ENCODE measurements around the gene MTURN.
A peak's percentile ranks its signal among the peaks of the same experiment; 100 is the strongest.

MTURN gene

GRCh38 chr7:30134611-30135300 is at the start of gene MTURN:
Gene MTURN, plus strand, starts transcription at chr7:30134986. Its CDS starts 151 bp downstream, at chr7:30135137.
- Histone ChIP-seq H3K27me3 (ENCODE audit: control insufficient read depth, insufficient read depth, low read length) (no peaks in the 10 kb centered on the region), H3K79me2 (peaks cover 7% of the 10 kb centered on the region), H2AFZ (peak within 1 kb of the TSS; percentile 99), H3K4me2 (ENCODE audit: low read length) (peak within 1 kb of the TSS; percentile 96), H3K4me1 (peaks cover 2% of the 10 kb centered on the region), H3K27ac (peak within 1 kb of the TSS; percentile 74), H3K9me3 (ENCODE audit: control insufficient read depth, low read length) (no peaks in the 10 kb centered on the region), H3K36me3 (ENCODE audit: control insufficient read depth, insufficient read depth, low read length) (no peaks in the 10 kb centered on the region), H3K4me3 (ENCODE audit: low read depth, low read length) (peak within 1 kb of the TSS; percentile 69), H3K9ac (peak within 1 kb of the TSS; percentile 33)
- TF ChIP-seq CTCF (IDR thresholded peaks at IDR 0.05), result no peak

- no peak for TF ChIP-seq CTCF (IDR thresholded peaks at IDR 0.05)
- no peaks in the 10 kb centered on the region for H3K36me3 ChIP-seq (ENCODE audit: control insufficient read depth, insufficient read depth, low read length)
- H3K4me2 ChIP-seq (ENCODE audit: low read length), result no peak overlapping the region
- H2AFZ ChIP-seq, result no peak overlapping the region
- no peaks in the 10 kb centered on the region for H3K79me2 ChIP-seq
- H3K9me3 ChIP-seq (ENCODE audit: control insufficient read depth, low read length), result no peaks in the 10 kb centered on the region
- no peak overlapping the region for H3K4me3 ChIP-seq (ENCODE audit: low read depth, low read length)
- H3K9ac ChIP-seq, result no peak overlapping the region
- H3K27ac ChIP-seq, result no peak overlapping the region
- H3K4me1 ChIP-seq, result no peaks in the 10 kb centered on the region
- H3K27me3 ChIP-seq (ENCODE audit: control insufficient read depth, insufficient read depth, low read length), result no peaks in the 10 kb centered on the region
Observed at GRCh38 chr7:30086529-30086928, 48.3 kb upstream of the MTURN start.

GRCh38 chr7:30087371-30087770 is 47.4 kb upstream of the MTURN start:
- Histone ChIP-seq H3K27ac (no peak overlapping the region), H3K79me2 (no peaks in the 10 kb centered on the region), H3K4me1 (no peaks in the 10 kb centered on the region), H2AFZ (no peak overlapping the region), H3K27me3 (ENCODE audit: control insufficient read depth, insufficient read depth, low read length) (no peaks in the 10 kb centered on the region), H3K4me3 (ENCODE audit: low read depth, low read length) (no peak overlapping the region), H3K9me3 (ENCODE audit: control insufficient read depth, low read length) (no peaks in the 10 kb centered on the region), H3K9ac (no peak overlapping the region), H3K4me2 (ENCODE audit: low read length) (no peak overlapping the region), H3K36me3 (ENCODE audit: control insufficient read depth, insufficient read depth, low read length) (no peaks in the 10 kb centered on the region)
- TF ChIP-seq CTCF (IDR thresholded peaks at IDR 0.05), result no peak

- no peak for TF ChIP-seq CTCF (IDR thresholded peaks at IDR 0.05)
- H3K27ac ChIP-seq, result no peak overlapping the region
Observed at GRCh38 chr7:30088362-30088761, 46.4 kb upstream of the MTURN start.

GRCh38 chr7:30090111-30090510 is 44.7 kb upstream of the MTURN start:
- Histone ChIP-seq H3K9ac (no peak overlapping the region), H3K4me1 (no peaks in the 10 kb centered on the region), H2AFZ (no peak overlapping the region), H3K27me3 (ENCODE audit: control insufficient read depth, insufficient read depth, low read length) (no peaks in the 10 kb centered on the region), H3K4me2 (ENCODE audit: low read length) (no peak overlapping the region), H3K36me3 (ENCODE audit: control insufficient read depth, insufficient read depth, low read length) (no peaks in the 10 kb centered on the region), H3K79me2 (no peaks in the 10 kb centered on the region), H3K27ac (no peak overlapping the region), H3K4me3 (ENCODE audit: low read depth, low read length) (no peak overlapping the region), H3K9me3 (ENCODE audit: control insufficient read depth, low read length) (no peaks in the 10 kb centered on the region)
- TF ChIP-seq CTCF (IDR thresholded peaks at IDR 0.05), result no peak

More at GRCh38 chr7:30088362-30088761, 46.4 kb upstream of the MTURN start:
- Histone ChIP-seq H3K4me1 (no peaks in the 10 kb centered on the region), H3K4me3 (ENCODE audit: low read depth, low read length) (no peak overlapping the region), H2AFZ (no peak overlapping the region), H3K36me3 (ENCODE audit: control insufficient read depth, insufficient read depth, low read length) (no peaks in the 10 kb centered on the region), H3K27me3 (ENCODE audit: control insufficient read depth, insufficient read depth, low read length) (no peaks in the 10 kb centered on the region), H3K4me2 (ENCODE audit: low read length) (no peak overlapping the region), H3K79me2 (no peaks in the 10 kb centered on the region), H3K9ac (no peak overlapping the region), H3K9me3 (ENCODE audit: control insufficient read depth, low read length) (no peaks in the 10 kb centered on the region)
